ENCODE data around the gene BAD.

DNA sequence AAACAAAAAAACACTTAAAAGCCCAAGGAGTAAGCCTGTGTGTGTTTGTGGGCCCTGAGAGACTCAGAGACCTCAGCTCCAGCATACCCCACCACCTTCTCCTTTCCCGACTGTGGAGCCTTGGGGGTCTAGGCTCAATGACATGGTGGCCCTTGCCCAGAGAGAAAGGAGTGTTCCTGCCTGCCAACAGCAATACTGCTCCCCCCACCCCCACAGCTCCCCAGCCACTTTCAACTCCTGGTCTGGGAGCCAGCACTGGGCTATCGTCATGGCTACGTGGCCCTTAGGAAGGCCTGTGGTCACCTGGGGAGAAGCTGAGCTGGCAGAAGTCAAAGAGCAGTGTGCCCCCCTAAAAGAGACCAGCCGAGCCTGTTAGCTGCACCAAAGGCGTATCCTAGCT lies 40.4 kb downstream of the BAD start:
- TF ChIP-seq, protein P1, sequence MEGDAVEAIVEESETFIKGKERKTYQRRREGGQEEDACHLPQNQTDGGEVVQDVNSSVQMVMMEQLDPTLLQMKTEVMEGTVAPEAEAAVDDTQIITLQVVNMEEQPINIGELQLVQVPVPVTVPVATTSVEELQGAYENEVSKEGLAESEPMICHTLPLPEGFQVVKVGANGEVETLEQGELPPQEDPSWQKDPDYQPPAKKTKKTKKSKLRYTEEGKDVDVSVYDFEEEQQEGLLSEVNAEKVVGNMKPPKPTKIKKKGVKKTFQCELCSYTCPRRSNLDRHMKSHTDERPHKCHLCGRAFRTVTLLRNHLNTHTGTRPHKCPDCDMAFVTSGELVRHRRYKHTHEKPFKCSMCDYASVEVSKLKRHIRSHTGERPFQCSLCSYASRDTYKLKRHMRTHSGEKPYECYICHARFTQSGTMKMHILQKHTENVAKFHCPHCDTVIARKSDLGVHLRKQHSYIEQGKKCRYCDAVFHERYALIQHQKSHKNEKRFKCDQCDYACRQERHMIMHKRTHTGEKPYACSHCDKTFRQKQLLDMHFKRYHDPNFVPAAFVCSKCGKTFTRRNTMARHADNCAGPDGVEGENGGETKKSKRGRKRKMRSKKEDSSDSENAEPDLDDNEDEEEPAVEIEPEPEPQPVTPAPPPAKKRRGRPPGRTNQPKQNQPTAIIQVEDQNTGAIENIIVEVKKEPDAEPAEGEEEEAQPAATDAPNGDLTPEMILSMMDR (conservative IDR thresholded peaks at IDR 0.05; ENCODE audit: low read depth, low read length) = no peak
- TF ChIP-seq EZH2 (IDR thresholded peaks at IDR 0.05; ENCODE audit: borderline replicate concordance, low read depth, low read length, poor library complexity, severe bottlenecking) = no peak
